ENCODE data around the gene PTPRR.

- TF ChIP-seq CTCF (IDR thresholded peaks at IDR 0.05): no peak
- TF ChIP-seq POLR2A (IDR thresholded peaks at IDR 0.05): no peak
Observed at GRCh38 chr12:70842136-70842535, 78.4 kb downstream of the PTPRR start.
